Neural progenitor cell (in vitro differentiated cells): ENCODE data around the gene CCDC81. TPM values are rescaled to one million over a fixed set of nuclear protein-coding genes. Genes with fewer than 3 reads are reported as not detected.
"Not testable (repeated sequence)": the region's sequence is repeated elsewhere in the genome, so short reads cannot be mapped to it uniquely, and the experiment has no call there.

Experiments
- DNase-seq: peaks from one replicate; pipeline ENCODE4 v3.0.0-alpha.2; 2016; ENCODE audit warnings: low spot score
- H2AFZ ChIP-seq: fragments of 200-600 bp; sonication (generic); replicated peaks from 2 replicates; pipeline ENCODE4 v1.6.1; 2016; ENCODE audit warnings: antibody characterized with exemption
- H3F3A ChIP-seq: fragments of 200-600 bp; sonication (generic); 2 replicates; pipeline ENCODE4 v1.6.1; 2016; ENCODE audit warnings: antibody characterized with exemption, low read depth
- H3K27ac ChIP-seq: fragments of 200-600 bp; sonication (generic); 2 replicates; pipeline ENCODE4 v1.5.1; 2016; ENCODE audit warnings: mild to moderate bottlenecking
- H3K27me3 ChIP-seq: fragments of 200-600 bp; sonication (generic); 2 replicates; pipeline ENCODE4 v1.6.1; 2016; ENCODE audit warnings: mild to moderate bottlenecking, moderate library complexity
- H3K36me3 ChIP-seq: fragments of 200-600 bp; sonication (generic); 2 replicates; pipeline ENCODE4 v1.5.1; 2016
- H3K4me1 ChIP-seq: fragments of 200-600 bp; sonication (generic); 2 replicates; pipeline ENCODE4 v1.6.1; 2016; ENCODE audit warnings: mixed run types
- H3K4me2 ChIP-seq: fragments of 200-600 bp; sonication (generic); 2 replicates; pipeline ENCODE4 v1.6.1; 2016
- H3K4me3 ChIP-seq: fragments of 200-600 bp; sonication (generic); 2 replicates; pipeline ENCODE4 v1.5.1; 2016
- H3K79me2 ChIP-seq: fragments of 200-600 bp; sonication (generic); 2 replicates; pipeline ENCODE4 v1.6.1; 2016; ENCODE audit warnings: low read depth
- H3K9ac ChIP-seq: fragments of 200-600 bp; sonication (generic); 2 replicates; pipeline ENCODE4 v1.6.1; 2016
- H3K9me3 ChIP-seq: fragments of 200-600 bp; sonication (generic); 2 replicates; pipeline ENCODE4 v1.5.1; 2016; ENCODE audit warnings: low read depth
- H4K20me1 ChIP-seq: fragments of 200-600 bp; sonication (generic); 2 replicates; pipeline ENCODE4 v1.6.1; 2016; ENCODE audit warnings: low read depth
- H3K27ac Mint-ChIP-seq: 3 replicates; pipeline ENCODE4 v1.8.0; 2021; ENCODE audit warnings: mixed read lengths
- H3K27me3 Mint-ChIP-seq: 2 replicates; pipeline ENCODE4 v1.8.0; 2022; ENCODE audit warnings: low read depth, mild to moderate bottlenecking, inconsistent platforms, moderate library complexity, mixed read lengths; ENCODE audit not compliant: insufficient read depth
- H3K36me3 Mint-ChIP-seq: 3 replicates; pipeline ENCODE4 v1.8.0; 2021; ENCODE audit warnings: mixed read lengths
- H3K4me1 Mint-ChIP-seq: 3 replicates; pipeline ENCODE4 v1.8.0; 2021; ENCODE audit warnings: mixed read lengths
- H3K4me3 Mint-ChIP-seq: 3 replicates; pipeline ENCODE4 v1.8.0; 2021; ENCODE audit warnings: mild to moderate bottlenecking, moderate library complexity, mixed read lengths
- H3K9me3 Mint-ChIP-seq: 3 replicates; pipeline ENCODE4 v1.8.0; 2020; ENCODE audit warnings: mixed read lengths
- CTCF ChIP-seq: fragments of 200-600 bp; sonication (generic); IDR thresholded peaks from 2 replicates; pipeline ENCODE4 v1.5.1; 2017; ENCODE audit warnings: antibody characterized with exemption, mild to moderate bottlenecking
- EZH2 ChIP-seq: fragments of 200-600 bp; sonication (generic); IDR thresholded peaks from 2 replicates; pipeline ENCODE4 v1.6.1; 2017; ENCODE audit warnings: antibody characterized with exemption, mild to moderate bottlenecking, moderate library complexity
- EZH2phosphoT487 ChIP-seq: fragments of 200-600 bp; sonication (generic); IDR thresholded peaks from 2 replicates; pipeline ENCODE4 v1.6.1; 2017; ENCODE audit warnings: antibody characterized with exemption
- total RNA-seq: library from RNA; depleted of rRNA; stranded (reverse); fragments of >200 nt; gene quantifications from 2 replicates; pipeline ENCODE4 v1.2.3, GENCODE V29; 2015; ENCODE audit warnings: low replicate concordance

Gene CCDC81
- total RNA-seq, 1 donor from 2014 or later, result 1.0 TPM

- H3K9me3 Mint-ChIP-seq, result peaks cover 7% of the 10 kb centered on the region
- Histone ChIP-seq H3K4me1 (peaks cover 7% of the 10 kb centered on the region), H3K79me2 (no peaks in the 10 kb centered on the region), H3K9ac (no peak overlapping the region), H3K27ac (no peak overlapping the region), H3K4me3 (no peak overlapping the region), H2AFZ (no peak overlapping the region), H3F3A (no peaks in the 10 kb centered on the region), H3K4me2 (no peak overlapping the region), H3K27me3 (no peaks in the 10 kb centered on the region), H3K9me3 (no peaks in the 10 kb centered on the region), H4K20me1 (no peaks in the 10 kb centered on the region), H3K36me3 (peaks cover 4% of the 10 kb centered on the region)
- no peak for DNase-seq
- no peaks in the 10 kb centered on the region for H3K4me1 Mint-ChIP-seq
- no peak overlapping the region for H3K4me3 Mint-ChIP-seq
- H3K36me3 Mint-ChIP-seq, result peaks cover 3% of the 10 kb centered on the region
- no peaks in the 10 kb centered on the region for H3K27me3 Mint-ChIP-seq
- no peak for TF ChIP-seq EZH2
- no peak for TF ChIP-seq CTCF
- TF ChIP-seq EZH2phosphoT487, result no peak
- no peak overlapping the region for H3K27ac Mint-ChIP-seq
Measured at GRCh38 chr11:86422371-86422770, 47.7 kb downstream of the CCDC81 start.

- H3K79me2 ChIP-seq, H3K4me3 ChIP-seq, H3K4me2 ChIP-seq, H3K27ac ChIP-seq, H3K36me3 Mint-ChIP-seq, DNase-seq, H2AFZ ChIP-seq, H3K36me3 ChIP-seq, H3K9me3 ChIP-seq, H4K20me1 ChIP-seq, H3K27me3 Mint-ChIP-seq, H3K4me1 ChIP-seq, H3K27me3 ChIP-seq, H3K9ac ChIP-seq, H3F3A ChIP-seq, H3K9me3 Mint-ChIP-seq, H3K4me3 Mint-ChIP-seq, H3K4me1 Mint-ChIP-seq: not testable (repeated sequence)
- peak overlapping the region; percentile 17 for H3K27ac Mint-ChIP-seq
Measured at GRCh38 chr11:86423488-86423887, 48.8 kb downstream of the CCDC81 start.

- TF ChIP-seq CTCF, result no peak
- no peak for TF ChIP-seq EZH2
- TF ChIP-seq EZH2phosphoT487, result no peak
- Histone ChIP-seq H3K4me1 (peaks cover 4% of the 10 kb centered on the region), H3K36me3 (peaks cover 4% of the 10 kb centered on the region), H3K4me2 (no peak overlapping the region), H3K27me3 (no peaks in the 10 kb centered on the region), H4K20me1 (no peaks in the 10 kb centered on the region), H2AFZ (no peak overlapping the region), H3F3A (no peaks in the 10 kb centered on the region), H3K9ac (no peak overlapping the region), H3K4me3 (no peak overlapping the region), H3K27ac (no peak overlapping the region), H3K9me3 (no peaks in the 10 kb centered on the region), H3K79me2 (no peaks in the 10 kb centered on the region)
- Mint-ChIP-seq H3K36me3 (peaks cover 8% of the 10 kb centered on the region), H3K4me1 (no peaks in the 10 kb centered on the region), H3K4me3 (no peak overlapping the region), H3K9me3 (peaks cover 10% of the 10 kb centered on the region), H3K27ac (no peak overlapping the region), H3K27me3 (no peaks in the 10 kb centered on the region)
- no peak for DNase-seq
Measured at GRCh38 chr11:86427441-86427840, 52.8 kb downstream of the CCDC81 start.

- no peaks in the 10 kb centered on the region for H3K4me1 Mint-ChIP-seq
- no peaks in the 10 kb centered on the region for H3K27me3 Mint-ChIP-seq
- H3K4me1 ChIP-seq, result no peaks in the 10 kb centered on the region
- no peak overlapping the region for H3K4me3 ChIP-seq
- H3K36me3 Mint-ChIP-seq, result peaks cover 8% of the 10 kb centered on the region
- TF ChIP-seq EZH2 (no peak), CTCF (no peak), EZH2phosphoT487 (no peak)
- H3K9me3 ChIP-seq, result no peaks in the 10 kb centered on the region
- H3K9ac ChIP-seq, result no peak overlapping the region
- no peaks in the 10 kb centered on the region for H3F3A ChIP-seq
- H3K27ac Mint-ChIP-seq, result no peak overlapping the region
- DNase-seq, result no peak
- H3K27ac ChIP-seq, result no peak overlapping the region
- H3K4me2 ChIP-seq, result no peak overlapping the region
- H3K36me3 ChIP-seq, result no peaks in the 10 kb centered on the region
- no peaks in the 10 kb centered on the region for H3K27me3 ChIP-seq
- H2AFZ ChIP-seq, result no peak overlapping the region
- no peak overlapping the region for H3K4me3 Mint-ChIP-seq
- no peaks in the 10 kb centered on the region for H4K20me1 ChIP-seq
- no peaks in the 10 kb centered on the region for H3K79me2 ChIP-seq
- H3K9me3 Mint-ChIP-seq, result peaks cover 10% of the 10 kb centered on the region
Measured at GRCh38 chr11:86431258-86431657, 56.6 kb downstream of the CCDC81 start.

GRCh38 chr11:86433361-86434095, 58.8 kb downstream of the CCDC81 start:
- H3K9me3 Mint-ChIP-seq, DNase-seq, H3K9me3 ChIP-seq, H2AFZ ChIP-seq, H3K79me2 ChIP-seq, H3K27me3 Mint-ChIP-seq, H3K36me3 Mint-ChIP-seq, H3K36me3 ChIP-seq, H3K4me2 ChIP-seq, H3K4me3 Mint-ChIP-seq, H3F3A ChIP-seq, H3K27me3 ChIP-seq, H3K9ac ChIP-seq, H3K4me1 Mint-ChIP-seq, H3K27ac Mint-ChIP-seq, H3K4me3 ChIP-seq, H3K27ac ChIP-seq, H4K20me1 ChIP-seq, H3K4me1 ChIP-seq: not testable (repeated sequence)
